Measurements from ENCODE around the gene HTR3A.

GRCh38 chr11:114036958-114037357 is 62.0 kb downstream of the HTR3A start:
- no peak for TF ChIP-seq CTCF (IDR thresholded peaks at IDR 0.05)
- TF ChIP-seq POLR2AphosphoS5 (IDR thresholded peaks at IDR 0.05; ENCODE audit: low read depth, low read length) = no peak
- TF ChIP-seq TCF7L2 (IDR thresholded peaks at IDR 0.05; ENCODE audit: low read depth, low read length) = no peak
- no peak for TF ChIP-seq REST (IDR thresholded peaks at IDR 0.05; ENCODE audit: insufficient read depth in 1 of 2, low read depth in 2 of 2, low read length in 1 of 2)
- no peak for TF ChIP-seq SIN3A (IDR thresholded peaks at IDR 0.05; ENCODE audit: borderline replicate concordance, insufficient read depth, low read depth, low read length)

Measured in Panc1 (cell line).